GM12801 (cell line): Measurements from ENCODE around the gene GRM8.

Experiments used
- TF ChIP-seq, protein P1 (sequence below): IDR thresholded peaks from one replicate; pipeline ENCODE4 v1.5.1; 2011; ENCODE audit warnings: control low read depth; ENCODE audit not compliant: insufficient read length; ENCODE audit errors: extremely low read depth

GRM8 gene

DNA sequence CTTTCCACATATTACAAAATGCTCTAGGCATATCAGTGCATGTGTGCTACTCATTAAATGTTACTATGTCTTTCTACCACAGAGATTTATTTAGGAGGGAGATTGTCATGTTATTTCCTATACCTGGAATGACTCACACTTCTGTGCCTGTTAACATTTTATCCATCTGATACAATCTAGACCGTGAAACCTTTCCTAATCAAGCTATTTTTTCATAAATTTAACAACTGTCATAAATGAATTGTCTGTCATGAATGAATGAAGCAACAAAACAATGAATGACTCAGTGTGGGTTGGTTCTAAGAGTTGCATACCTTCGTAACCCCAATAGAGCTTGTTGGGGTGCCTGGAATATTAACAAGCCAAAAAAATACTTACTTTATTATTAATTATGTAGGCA lies 554.3 kb downstream of the GRM8 start:
- TF ChIP-seq, protein P1, sequence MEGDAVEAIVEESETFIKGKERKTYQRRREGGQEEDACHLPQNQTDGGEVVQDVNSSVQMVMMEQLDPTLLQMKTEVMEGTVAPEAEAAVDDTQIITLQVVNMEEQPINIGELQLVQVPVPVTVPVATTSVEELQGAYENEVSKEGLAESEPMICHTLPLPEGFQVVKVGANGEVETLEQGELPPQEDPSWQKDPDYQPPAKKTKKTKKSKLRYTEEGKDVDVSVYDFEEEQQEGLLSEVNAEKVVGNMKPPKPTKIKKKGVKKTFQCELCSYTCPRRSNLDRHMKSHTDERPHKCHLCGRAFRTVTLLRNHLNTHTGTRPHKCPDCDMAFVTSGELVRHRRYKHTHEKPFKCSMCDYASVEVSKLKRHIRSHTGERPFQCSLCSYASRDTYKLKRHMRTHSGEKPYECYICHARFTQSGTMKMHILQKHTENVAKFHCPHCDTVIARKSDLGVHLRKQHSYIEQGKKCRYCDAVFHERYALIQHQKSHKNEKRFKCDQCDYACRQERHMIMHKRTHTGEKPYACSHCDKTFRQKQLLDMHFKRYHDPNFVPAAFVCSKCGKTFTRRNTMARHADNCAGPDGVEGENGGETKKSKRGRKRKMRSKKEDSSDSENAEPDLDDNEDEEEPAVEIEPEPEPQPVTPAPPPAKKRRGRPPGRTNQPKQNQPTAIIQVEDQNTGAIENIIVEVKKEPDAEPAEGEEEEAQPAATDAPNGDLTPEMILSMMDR = no peak

DNA sequence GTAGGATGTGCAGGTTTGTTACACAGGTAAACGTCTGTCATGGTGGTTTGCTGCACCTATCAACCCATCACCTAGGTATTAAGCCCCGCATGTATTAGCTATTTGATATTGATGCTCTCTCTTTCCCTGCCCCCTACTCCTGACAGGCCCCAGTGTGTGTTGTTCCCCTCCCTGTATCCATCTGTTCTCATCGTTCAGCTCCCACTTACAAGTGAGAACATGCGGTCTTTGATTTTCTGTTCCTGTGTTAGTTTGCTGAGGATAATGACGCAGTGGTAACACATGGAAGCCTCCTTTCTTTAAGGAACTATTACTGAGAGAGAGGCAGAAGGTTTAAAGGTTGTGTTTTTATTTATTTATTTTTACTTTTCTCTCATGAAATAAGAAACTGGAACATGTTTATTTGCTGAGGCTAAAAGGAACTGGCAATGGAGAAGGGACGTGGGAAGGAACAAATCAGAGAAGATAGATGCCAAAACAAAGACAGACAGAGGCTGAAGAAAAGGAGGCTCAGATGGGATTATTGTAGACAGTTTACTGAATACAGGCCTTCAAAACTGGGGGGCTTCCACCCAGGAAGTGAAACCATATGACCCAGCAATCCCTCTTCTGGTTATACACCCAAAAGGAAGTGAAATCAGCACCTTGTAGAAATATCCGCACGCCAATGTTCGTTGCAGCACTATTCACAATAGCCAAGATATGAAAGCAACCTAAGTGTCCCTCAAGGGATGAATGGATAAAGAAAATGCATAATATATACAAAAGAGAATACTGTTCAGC lies 556.3 kb downstream of the GRM8 start:
- TF ChIP-seq, protein P1 = no peak

DNA sequence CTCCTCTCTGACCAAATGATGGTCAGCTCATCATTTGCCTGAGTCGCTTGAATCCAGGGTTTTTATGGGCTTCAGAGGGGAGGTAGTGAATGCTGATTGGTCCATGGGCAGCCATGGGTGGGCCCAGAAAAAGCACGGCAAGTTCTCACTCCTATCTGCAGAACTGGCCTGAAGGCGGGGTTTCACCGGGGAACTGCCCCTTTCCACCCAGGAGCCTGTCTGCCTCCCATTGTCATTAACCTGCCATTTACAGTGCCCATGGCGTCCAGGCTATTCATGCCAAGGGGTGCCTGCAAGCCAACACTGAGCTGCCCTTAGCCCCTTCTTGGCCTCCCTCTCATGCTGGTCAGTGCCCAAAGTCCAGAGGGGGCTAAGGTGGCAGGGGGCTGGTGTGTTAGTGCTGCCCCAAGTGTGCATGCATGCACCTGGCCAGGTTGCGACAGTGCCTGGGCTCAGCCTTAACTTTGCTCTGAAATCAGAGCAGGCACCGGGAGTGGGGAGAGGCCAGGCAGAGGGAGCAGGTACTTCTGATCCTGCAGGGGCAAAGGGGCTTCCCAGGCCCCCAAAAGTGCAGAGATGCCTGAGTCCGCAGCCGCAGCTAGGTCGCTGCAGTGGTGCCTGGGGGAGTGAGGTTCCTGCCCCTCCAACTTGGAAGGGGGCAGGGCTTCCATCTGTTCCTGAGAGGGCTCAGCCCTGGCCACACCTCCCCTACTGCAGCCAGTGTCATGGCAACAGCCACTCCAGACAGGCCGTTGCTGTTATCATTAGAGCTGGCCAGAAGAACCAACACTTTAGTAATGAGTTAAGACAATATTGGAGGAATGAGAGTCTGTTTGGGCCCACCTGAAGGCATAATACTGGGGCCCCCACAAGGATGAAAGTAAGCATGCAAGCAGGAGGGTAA lies 561.6 kb downstream of the GRM8 start:
- TF ChIP-seq, protein P1 = no peak

DNA sequence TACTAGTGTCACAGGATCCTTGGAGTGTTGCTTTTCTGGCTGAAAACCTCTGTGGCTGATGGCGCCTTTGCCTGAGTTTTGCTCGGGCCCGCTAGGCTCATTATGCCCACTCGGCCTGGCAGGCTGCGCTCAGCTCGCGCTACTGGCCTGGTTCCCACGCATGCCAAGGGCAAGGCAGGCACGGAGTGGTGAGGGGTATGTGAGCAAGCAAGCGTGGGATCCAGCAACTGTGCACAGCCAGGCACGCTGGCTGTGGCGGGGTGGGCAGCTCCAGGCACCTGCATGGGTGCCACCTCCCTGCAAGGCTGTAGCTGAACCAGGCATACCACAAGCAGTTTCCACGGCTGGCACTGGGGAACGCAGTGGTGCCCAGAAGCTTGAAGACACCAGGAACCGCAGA lies 562.6 kb downstream of the GRM8 start:
- TF ChIP-seq, protein P1 = no peak

DNA sequence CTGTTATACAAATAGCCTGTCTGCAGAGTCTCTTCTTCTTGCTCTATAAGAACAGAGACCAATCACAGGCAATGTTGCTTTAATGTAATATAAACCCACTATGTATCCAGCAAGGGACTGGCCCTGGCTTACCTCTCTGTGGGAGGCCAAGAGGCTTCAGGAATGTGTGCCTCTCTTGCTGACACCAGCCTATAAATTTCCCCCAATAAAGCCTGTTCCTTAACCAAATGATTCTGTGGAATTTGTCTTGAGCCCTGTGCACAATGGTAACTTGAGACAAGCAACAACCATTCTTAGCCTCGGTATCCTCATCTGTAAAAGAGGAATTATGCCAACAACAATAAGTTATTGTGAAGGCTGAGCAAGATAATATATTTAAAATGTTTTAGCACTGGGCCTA lies 563.7 kb downstream of the GRM8 start:
- TF ChIP-seq, protein P1 = no peak

DNA sequence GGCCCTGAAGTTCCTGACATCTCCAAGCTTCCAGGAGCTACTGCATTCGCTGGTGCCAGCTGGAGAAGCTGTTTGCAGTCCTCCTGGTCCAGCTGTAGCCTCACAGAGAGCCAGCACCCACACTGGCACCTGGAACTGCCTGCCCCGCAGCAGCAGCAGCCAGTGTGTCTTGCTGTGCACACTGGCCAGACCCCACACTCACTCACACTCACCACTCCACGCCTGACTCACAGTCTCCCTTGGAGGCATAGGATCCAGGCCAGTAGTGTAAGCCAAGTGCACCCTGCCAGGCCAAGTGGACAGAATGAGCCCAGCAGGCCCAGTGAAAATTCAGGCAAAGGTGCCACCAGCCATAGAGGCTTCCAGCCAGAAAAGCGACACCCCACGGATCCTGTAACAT lies 566.3 kb downstream of the GRM8 start:
- TF ChIP-seq, protein P1 = no peak

DNA sequence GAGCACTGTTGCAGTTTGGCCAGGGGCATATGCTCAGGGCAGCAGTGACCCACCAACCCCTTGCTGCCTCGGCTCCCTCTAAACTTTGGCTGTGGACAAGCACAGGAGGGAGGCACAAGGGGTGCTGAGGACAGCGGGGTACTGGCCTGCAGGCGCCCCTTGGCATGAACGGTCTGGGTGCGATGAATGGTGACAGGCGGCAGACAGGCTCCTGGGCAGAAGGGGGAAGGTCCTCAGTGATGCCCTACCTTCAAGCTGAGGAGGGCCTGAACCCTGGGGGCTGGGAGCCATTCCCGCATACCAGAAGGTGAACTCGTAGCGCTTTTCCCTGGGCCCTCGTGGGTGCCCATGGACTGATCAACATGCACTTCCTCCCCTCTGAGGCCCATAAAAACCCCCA lies 567.1 kb downstream of the GRM8 start:
- TF ChIP-seq, protein P1 = no peak
